GM21825 (cell line): ENCODE measurements around the gene TULP4.
"Not testable (repeated sequence)": the region's sequence is repeated elsewhere in the genome, so short reads cannot be mapped to it uniquely, and the experiment has no call there.

Experiments used
- ATAC-seq: cut with Tn5 transposase; IDR thresholded peaks from one replicate; pipeline ENCODE4 v1.9.1; 2021; ENCODE audit warnings: mild to moderate bottlenecking, moderate library complexity; ENCODE audit not compliant: unreplicated experiment

The TULP4 gene

DNA sequence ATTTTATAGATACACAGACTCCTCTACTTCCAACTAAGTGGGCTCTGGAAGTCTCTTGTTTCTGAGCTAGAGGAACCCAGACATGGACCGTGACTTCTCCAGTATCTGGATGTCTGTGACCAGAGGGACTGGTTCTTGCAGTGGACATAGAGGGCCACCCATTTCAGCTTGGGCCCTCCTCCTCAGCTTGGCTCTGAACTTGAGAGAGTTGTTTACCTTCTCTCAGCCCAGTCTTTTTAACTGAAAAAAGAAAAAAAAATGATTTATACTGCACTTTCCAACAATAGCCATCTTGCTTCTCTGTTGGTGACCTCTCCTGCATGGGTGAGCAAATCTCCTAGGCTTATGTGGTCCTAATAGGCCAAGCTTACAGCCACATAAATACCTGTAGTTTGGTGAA, 187.3 kb downstream of the TULP4 start:
- ATAC-seq = no peak

DNA sequence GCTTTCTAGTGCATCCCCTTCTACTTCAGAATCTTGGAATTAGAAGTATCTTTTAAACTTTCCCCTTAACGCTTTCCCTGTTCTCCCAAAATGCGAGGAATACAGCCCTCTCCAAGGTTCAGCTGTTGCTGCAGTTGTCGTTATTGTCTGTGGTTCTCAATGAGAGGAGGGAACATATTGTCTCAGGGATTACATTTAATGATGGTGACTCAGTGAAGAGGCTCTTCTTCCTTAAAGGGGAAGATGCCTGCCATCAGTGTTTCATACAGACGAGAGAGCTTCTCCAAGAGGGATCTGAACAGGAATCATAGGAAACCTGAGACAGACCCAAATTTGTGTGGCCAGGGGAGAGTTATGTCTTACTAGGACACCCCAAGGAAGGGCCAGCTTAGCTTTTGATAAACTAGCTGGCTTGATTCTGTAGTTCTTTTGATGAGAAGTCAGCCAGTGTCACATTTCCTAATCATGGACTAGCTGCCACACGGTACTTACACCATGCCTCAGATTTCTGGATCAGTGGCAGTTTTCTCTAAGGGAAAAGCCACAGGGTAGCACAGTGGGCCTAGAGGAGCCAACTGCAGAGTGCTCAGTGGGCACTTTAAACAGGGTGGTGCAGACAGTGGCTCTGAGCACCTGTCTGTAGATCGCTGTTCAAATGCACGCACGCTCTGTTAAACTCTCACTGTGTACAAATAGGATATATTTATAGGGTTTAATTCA, 187.9 kb downstream of the TULP4 start:
- no peak for ATAC-seq

DNA sequence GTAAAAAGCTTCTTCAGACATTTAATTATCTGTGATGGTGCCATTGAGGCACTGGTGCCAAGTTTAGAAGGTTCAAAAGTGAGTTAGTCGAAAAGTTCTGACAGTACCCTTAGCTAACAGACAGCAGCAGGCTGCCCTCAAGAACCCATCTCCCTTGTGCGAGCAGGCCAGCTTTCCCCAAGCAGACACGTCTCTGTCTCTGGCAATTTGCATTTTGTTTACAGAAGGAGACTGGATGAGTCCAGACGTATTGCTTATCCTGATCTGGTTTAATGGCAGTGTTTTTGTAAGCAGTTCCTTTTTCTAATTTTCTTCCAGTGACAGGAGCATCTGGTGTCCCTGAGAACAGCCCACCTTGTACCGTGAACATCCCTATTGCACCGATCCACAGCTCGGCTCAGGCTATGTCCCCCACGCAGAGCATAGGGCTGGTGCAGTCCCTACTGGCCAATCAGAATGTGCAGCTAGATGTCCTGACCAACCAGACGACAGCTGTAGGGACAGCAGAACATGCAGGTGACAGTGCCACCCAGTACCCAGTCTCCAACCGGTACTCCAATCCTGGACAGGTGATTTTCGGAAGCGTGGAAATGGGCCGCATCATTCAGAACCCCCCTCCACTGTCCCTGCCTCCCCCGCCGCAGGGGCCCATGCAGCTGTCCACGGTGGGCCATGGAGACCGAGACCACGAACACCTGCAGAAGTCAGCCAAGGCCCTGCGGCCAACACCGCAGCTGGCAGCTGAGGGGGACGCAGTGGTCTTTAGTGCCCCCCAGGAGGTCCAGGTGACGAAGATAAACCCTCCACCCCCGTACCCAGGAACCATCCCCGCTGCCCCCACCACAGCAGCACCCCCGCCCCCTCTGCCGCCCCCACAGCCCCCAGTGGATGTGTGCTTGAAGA, 189.3 kb downstream of the TULP4 start:
- ATAC-seq = no peak

DNA sequence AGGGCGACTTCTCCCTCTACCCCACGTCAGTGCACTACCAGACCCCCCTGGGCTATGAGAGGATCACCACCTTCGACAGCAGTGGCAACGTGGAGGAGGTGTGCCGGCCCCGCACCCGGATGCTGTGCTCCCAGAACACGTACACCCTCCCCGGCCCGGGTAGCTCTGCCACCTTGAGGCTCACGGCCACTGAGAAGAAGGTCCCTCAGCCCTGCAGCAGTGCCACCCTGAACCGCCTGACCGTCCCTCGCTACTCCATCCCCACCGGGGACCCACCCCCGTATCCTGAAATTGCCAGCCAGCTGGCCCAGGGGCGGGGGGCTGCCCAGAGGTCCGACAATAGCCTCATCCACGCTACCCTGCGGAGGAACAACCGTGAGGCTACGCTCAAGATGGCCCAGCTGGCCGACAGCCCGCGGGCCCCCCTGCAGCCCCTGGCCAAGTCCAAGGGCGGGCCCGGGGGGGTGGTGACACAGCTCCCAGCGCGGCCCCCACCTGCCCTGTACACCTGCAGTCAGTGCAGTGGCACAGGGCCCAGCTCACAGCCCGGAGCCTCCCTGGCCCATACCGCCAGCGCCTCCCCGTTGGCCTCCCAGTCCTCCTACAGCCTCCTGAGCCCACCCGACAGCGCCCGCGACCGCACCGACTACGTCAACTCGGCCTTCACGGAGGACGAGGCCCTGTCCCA, 190.1 kb downstream of the TULP4 start:
- no peak for ATAC-seq

DNA sequence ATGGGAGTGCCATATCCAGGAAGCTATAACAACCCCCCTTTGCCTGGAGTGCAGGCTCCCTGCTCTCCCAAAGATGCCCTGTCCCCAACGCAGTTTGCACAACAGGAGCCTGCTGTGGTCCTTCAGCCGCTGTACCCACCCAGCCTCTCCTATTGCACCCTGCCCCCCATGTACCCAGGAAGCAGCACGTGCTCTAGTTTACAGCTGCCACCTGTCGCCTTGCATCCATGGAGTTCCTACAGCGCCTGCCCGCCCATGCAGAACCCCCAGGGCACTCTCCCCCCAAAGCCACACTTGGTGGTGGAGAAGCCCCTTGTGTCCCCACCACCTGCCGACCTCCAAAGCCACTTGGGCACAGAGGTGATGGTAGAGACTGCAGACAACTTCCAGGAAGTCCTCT, 191.0 kb downstream of the TULP4 start:
- no peak for ATAC-seq

DNA sequence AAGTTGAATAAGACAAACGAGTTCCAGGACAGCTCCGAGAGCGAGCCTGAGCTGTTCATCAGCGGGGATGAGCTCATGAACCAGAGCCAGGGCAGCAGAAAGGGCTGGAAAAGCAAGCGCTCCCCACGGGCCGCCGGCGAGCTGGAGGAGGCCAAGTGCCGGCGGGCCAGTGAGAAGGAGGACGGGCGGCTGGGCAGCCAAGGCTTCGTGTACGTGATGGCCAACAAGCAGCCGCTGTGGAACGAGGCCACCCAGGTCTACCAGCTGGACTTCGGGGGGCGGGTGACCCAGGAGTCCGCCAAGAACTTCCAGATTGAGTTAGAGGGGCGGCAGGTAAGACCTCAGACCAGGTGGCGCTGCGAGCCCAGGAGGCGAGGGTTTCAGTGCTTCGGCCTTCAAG, 191.6 kb downstream of the TULP4 start:
- no peak for ATAC-seq

DNA sequence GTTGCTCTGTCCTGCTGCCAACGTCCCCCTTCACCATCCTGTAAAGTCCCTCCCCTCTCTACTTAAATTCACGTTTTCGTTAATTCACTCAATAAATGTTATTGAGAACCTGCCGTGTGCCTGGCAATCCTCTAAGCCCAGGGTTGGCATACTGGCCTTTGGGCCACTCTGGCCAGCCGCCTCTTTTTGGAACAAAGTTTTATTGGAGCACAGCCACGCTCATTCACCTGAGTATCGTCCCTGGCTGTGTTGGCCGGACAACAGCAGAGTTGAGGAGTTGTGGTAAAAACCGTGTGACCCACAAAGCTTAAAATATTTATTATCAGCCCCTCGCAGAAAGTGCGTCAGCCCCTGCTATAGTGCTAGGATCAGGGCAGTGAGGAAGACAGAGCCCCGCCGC, 192.9 kb downstream of the TULP4 start:
- no peak for ATAC-seq

DNA sequence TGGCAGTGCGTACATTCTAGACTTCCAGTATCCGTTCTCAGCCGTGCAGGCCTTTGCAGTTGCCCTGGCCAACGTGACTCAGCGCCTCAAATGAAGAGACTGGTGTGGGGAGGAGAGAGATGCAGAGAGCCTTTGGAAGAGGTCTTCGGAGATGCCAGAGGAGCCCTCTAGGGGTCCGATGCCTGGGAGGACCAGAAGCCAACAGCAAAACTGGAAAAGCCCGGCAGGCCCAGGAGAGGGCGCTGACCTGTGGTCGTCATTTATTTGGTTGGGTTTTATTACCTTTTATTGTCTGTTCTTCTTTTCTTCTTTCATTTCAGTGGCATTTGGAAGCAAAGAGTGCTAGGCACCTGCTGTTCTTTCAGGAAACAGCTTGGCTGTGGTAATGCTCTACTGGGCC, 194.3 kb downstream of the TULP4 start:
- no peak for ATAC-seq

DNA sequence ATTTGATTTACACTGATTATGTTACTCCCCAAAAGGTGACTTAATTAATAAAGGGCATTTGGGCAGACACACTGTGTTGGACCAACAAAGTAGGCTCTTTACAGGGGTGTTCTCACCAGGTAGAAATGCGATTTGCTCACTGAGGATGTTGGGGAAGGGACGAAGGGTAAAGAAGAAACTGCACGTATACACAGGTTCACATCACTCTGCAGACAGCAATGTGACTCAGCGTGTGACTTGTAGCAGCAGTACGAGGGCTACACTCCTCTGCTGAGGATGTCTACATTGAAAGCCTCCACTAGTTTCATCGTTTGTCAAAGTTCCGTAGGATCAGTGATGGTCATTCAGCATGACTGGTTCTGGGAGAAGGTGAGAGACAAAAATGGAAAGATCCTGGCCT, 194.9 kb downstream of the TULP4 start:
- ATAC-seq = no peak

DNA sequence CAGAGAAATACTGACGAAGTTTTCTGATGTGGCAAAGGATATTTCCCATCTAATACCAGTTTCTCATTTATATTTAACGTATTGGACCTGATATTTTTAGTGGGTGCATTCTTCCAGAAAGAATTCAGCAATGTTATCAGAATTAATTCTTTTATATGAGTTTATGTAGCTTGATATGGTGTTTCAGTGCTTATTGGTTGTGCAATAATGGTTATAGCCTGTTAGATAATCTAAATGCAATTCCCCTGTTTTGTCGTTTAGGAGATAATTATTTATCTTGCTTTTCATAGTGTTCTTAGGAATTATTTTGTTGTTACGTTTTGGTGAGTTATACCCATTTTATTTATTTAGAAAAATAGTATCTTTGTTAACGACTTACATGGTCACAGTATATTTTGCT, 196.2 kb downstream of the TULP4 start:
- no peak for ATAC-seq

DNA sequence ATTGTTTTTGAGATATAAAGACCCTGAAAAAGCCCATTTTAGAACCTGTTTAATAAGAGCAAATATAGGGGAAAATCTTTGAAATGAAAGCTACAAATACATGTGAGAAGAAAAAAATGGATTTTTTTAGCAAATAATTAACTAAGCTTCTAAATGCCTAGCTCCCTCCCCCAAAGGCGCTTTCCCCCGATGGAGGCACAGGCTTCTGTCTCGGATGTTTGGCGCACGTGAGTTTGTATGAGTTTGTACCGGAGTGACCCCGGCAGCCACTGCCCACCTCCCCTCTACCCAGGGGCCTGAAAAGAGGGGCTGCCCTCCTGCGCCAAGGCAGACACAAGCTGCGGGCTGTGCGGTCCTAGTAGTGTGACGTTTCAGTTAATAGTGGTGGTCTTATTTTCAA, 197.2 kb downstream of the TULP4 start:
- ATAC-seq = no peak

DNA sequence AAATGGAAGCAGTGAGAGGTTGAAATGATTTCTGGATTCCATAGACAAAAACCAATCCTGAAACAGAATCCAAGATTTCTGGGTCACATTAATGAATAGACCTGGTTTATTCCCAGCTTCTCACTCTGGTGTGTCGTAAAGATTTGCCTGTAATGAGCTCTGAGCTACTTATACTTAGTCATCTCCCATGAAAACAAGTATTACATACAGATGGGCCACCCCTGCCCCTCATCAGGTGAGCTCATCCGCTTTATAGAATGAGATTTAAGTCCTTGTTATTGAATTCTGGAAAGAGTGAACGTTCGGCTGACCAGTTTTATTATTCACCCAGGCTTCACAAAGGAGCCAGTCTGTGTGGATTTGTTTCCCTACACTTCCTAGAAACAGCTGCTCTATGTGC, 200.5 kb downstream of the TULP4 start:
- ATAC-seq = no peak

DNA sequence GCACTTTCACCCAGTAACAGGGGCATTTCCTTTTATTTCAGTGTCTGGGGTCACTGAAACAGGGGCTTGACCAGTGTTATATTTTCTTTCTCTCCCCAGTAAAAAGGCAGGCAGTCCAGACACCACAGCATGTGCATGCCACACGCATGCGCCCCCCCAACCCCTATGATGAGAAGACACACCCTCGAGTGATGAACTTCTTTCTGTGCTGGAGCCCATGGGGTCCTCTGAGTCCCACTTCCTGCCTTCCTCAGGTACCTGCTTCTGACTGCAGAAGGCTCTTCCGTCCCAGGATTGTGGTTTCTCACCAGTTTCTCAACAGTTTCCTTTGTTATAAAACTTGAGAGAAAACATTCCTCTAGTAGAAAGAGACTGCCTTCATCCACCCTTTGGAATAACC, 201.9 kb downstream of the TULP4 start:
- ATAC-seq = no peak

DNA sequence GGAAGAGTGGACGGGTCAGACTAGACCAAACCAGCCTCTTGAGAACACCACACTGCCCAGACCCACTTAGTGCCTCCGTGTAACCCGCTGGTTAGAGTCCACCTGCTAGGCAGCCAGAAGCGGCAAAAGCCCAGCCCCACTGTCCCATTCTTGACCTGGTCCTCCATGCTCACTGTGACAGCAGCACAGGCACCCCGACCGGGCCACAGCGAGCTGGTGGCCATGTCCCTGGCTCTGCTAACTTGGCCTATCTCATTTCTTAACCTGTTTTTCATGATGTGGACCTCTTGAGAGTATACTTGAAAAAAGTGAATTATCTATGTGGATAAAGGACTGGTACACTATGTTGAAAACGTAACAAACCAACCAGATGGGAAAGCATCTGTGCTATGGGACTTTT, 202.7 kb downstream of the TULP4 start:
- ATAC-seq = no peak

DNA sequence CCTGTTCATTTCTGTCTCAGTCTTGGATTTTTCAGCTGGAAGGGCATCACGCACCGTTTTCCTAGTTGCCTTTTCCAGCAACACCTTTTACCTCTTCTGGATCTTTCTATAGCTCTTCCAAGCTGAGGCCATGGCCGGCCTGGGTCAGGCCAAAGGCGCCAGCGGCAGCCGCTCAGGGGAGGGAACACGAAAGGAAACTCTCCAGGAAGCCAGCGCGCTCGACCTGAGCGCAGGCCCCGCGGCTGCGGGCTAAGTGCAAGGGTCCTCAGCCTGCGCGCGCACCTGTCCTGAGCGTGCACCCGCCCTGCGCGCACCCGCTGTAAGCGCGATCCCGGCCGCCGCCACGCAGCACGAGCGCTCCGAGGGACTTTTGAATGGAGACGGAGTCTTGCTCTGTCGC, 203.8 kb downstream of the TULP4 start:
- no peak for ATAC-seq

DNA sequence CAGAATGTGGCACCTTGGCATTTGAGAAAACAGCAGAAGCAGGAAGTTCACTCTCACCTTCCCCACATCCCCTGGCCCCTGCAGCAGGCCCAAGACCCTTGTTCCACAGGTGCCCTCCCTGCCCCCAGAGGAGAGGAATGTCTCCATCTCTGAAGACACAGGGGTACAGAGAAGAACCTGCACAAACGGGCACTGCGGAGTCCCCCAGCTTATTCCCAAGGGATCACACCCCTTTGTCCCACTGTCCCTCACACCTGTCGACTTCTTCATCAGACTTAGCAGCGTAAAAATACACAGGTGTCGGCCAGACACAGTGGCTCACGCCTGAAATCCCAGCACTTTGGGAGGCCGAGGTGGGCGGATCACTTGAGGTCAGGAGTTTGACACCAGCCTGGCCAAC, 204.8 kb downstream of the TULP4 start:
- no peak for ATAC-seq

DNA sequence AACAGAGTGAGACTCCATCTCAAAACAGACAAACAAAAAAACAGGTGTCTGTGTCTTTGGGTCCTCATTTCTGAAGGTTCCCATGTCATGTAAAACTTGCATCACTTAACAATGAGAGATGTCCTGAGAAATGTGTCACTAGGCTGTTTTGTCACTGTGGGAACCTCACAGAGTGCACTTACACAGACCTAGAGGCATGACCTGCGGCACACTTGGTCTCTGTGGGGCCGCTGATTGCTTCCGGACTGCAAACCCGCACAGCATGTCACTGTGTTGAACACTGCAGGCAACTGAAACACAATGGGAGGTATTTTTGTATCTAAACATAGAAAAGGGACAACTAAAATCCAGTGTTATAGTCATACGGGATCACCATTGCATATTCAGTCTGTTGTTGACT, 205.3 kb downstream of the TULP4 start:
- ATAC-seq = peak; percentile 49

DNA sequence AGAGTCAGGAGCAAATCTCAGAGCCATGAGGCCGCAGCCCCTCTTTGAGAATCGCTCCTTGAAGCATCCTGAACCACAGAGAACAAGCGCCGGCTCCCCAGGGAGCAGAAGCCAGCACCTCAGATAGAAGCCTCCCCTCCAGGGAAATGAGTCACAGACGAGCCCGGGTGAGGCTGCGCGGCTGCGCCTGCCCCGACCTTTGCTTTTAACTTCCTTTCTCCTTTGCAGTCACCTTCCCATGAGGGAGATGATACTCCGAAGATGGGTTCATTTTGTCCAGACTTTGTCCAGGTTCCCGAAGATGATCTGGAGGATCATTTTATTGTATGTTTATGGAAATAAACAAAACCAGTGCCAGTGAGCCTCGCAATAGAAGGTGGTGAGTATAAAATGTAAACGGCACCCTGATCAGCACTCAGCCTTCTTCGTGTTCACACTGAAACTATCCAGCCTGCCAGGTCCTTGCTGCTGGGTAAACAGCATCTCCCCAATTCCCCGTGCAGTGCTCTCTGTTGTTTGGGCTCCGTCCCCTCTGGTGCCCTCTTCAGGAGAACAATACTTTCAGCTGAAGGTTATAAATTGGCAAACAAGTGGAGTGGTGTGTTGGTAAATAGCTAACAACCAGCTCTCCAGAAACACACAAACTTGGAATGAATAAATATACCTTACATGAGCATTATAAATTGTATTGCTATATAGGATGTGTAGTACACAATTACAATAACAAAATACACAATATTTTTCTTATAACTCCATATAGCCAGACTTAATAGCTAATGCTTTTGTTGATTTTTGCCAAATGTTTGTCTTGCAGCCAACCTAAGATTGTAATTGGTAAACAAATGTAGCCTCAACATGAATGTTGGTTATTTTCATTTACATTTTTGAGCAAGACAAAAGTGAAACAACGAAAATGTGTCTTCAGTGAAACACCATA, 206.2 kb downstream of the TULP4 start:
- peak; percentile 70 for ATAC-seq

DNA sequence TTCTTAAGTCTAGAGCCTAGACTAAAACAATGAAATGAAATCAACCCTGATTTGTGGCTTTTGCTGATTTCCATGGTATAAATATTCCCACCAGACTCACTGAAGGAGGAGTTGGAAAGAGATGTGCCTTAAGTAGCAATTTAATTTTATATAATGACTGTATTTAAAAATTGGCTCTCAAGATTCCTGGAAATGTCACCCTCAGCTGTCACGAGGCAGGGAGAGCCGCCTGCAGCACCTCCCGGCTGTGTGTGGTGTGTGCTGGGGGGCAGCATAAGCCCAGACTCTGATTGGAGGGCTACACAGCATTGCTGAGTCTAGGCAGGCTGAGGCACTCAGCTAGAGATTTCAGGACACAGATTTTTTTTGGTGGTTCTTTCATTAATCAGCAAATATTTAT, 207.0 kb downstream of the TULP4 start:
- ATAC-seq = no peak

DNA sequence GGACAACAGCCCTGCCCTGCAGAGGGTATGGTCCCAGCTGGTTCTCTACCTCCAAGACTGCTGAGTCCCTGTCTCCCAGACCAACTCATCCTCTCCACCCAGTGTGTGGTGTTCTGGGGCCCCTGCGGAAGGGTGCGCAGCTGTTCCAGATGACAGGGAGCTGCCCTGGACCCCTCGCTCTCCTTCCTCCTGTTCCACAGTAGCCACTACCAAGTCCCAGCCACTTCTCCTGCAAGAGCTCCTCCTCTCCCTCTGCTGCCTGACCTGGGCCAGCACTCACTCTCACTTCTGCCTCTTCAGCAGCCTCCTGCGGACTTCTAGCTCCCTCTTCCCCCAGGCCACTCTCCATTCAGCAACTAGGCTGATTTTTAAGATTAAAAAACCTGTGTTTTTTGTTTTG, 207.5 kb downstream of the TULP4 start:
- no peak for ATAC-seq

DNA sequence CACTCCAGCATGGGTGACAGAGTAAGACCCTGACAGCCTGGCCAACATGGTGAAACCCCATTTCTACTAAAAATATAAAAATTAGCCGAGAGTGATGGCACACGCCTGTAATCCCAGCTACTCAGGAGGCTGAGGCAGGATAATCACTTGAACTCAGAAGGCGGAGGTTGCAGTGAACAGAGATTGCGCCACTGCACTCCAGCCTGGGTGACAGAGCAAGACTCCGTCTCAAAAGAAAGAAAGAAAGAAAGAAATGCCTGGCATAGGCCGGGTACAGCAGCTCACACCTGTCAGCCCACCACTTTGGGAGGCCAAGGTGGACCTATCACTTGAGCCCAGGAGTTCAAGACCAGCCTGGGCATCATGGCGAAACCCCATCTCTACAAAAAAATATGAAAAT, 208.7 kb downstream of the TULP4 start:
- not testable (repeated sequence) for ATAC-seq
